Esophagus squamous epithelium (tissue), 4 donors: Measurements from ENCODE around the gene ASTN2.

Experiments
- POLR2A ChIP-seq, 4 donors: fragments of 450-650 bp; IDR thresholded peaks; one replicate each; pipeline ENCODE4 v1.6.1; 2017; ENCODE audit warnings: antibody characterized with exemption in 4 of 4, mild to moderate bottlenecking in 4 of 4, moderate library complexity in 3 of 4
- TF ChIP-seq, protein P1 (sequence below), 6 experiments: fragments of 450-650 bp in 4 of 6; fragments of 200-600 bp in 2 of 6; sonication (generic) in 2 of 6; IDR thresholded peaks; one replicate each; pipeline ENCODE4 v1.5.1; 2016 to 2019; ENCODE audit warnings: antibody characterized with exemption in 6 of 6, mild to moderate bottlenecking in 4 of 6, moderate library complexity in 4 of 6

DNA sequence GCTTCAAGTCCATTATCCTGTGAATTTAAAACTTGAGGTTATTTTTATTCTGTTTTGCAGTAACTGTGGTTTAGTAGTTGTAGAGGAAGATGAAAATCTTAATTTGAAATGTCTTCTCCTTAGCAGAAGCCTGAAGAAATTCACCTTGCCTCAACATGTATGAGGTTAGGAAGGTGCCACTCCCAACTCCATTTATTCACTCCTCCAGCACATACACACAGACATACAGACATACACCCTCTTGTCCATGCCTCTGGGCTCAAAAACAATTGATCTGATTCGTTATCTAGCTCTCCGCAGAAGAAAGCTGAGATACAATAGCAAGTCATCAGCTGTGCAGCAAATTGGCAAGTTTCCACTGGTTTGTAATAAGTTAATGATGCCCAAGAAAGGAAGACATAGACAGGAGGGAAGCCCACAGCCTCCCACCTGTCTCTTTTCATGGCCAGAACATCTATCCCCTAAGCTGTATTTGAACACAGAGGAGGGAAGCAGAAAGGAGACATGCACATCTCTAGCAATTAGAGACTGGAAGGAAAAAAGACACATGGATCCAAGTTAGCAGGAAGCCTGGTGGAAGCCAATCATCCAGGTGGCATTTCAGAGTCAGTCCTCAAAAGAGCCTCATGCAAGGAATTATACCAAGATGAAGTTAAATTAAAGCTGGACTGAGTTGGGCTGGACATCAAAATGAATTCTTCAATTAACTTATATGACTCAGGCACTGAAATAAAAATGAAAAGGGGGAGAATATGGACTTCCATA, 257.9 kb downstream of the ASTN2 start:
- TF ChIP-seq, protein P1, sequence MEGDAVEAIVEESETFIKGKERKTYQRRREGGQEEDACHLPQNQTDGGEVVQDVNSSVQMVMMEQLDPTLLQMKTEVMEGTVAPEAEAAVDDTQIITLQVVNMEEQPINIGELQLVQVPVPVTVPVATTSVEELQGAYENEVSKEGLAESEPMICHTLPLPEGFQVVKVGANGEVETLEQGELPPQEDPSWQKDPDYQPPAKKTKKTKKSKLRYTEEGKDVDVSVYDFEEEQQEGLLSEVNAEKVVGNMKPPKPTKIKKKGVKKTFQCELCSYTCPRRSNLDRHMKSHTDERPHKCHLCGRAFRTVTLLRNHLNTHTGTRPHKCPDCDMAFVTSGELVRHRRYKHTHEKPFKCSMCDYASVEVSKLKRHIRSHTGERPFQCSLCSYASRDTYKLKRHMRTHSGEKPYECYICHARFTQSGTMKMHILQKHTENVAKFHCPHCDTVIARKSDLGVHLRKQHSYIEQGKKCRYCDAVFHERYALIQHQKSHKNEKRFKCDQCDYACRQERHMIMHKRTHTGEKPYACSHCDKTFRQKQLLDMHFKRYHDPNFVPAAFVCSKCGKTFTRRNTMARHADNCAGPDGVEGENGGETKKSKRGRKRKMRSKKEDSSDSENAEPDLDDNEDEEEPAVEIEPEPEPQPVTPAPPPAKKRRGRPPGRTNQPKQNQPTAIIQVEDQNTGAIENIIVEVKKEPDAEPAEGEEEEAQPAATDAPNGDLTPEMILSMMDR (IDR thresholded peaks at IDR 0.05): no peak
- TF ChIP-seq POLR2A (IDR thresholded peaks at IDR 0.05): no peak
